AG04449 (cell line): Measurements from ENCODE around the gene GASK1B.

Source experiments
- CTCF ChIA-PET: fragments of 350-600 bp; formaldehyde crosslinking; extraction: SDS; loops from one replicate; lab custom pipeline; 2021; ENCODE audit warnings: antibody characterized with exemption; lab: Yijun Ruan, JAX
- POLR2A ChIA-PET: fragments of 400-600, 350-600 bp; formaldehyde crosslinking; extraction: SDS; loops from one replicate; lab custom pipeline; 2020; ENCODE audit warnings: antibody characterized with exemption, inconsistent platforms; lab: Yijun Ruan, JAX
- DNase-seq: peaks from one replicate; pipeline ENCODE4 v3.0.0-alpha.2; 2010; ENCODE audit warnings: low read depth, low spot score
- H3K4me3 ChIP-seq: 2 replicates; pipeline ENCODE4 v1.5.1; 2011; ENCODE audit warnings: low read depth, mild to moderate bottlenecking, control low read depth, low read length
- CTCF ChIP-seq: IDR thresholded peaks from one replicate; pipeline ENCODE4 v1.5.1; 2011; ENCODE audit warnings: mild to moderate bottlenecking, moderate library complexity, low read length, control low read depth, inconsistent platforms; ENCODE audit not compliant: insufficient read depth; ENCODE audit errors: missing control alignments

The GASK1B gene

GRCh38 chr4:158147151-158147550, 25.7 kb downstream of the GASK1B start:
- no peak overlapping the region for H3K4me3 ChIP-seq
- ChIA-PET POLR2A (no interaction called here), CTCF (interaction anchor here (1.4 kb wide), 1 partner anchor 25 kb away, joined by 4 read pairs; no protein-coding TSS in a partner anchor)
- no peak for DNase-seq
- TF ChIP-seq CTCF, result no peak

DNA sequence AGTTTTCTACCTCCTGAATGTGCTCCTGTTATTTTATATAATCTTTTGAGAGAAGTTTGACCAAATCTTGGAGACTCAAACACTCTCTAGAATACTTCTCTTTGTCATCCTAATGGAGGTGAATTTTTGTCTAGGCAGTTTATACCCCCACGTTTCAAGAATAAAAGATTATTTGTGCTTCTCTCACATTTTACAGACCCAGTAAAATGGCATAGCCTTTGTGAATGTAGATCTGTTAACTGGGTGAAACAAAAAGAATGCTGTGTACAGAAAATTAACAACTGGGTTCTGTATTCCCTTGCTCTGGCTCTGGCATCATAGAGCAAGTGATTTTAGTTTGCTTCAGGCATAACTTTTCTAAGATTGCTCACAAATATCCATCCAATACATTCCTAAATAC, 26.1 kb downstream of the GASK1B start:
- ChIA-PET POLR2A (no interaction called here), CTCF (no interaction called here)
- TF ChIP-seq CTCF, result no peak
- no peak for DNase-seq
- H3K4me3 ChIP-seq, result no peak overlapping the region

GRCh38 chr4:158139086-158139485, 33.7 kb downstream of the GASK1B start:
- ChIA-PET POLR2A (no interaction called here), CTCF (interaction anchor here (1.4 kb wide), 1 partner anchor 33 kb away, joined by 4 read pairs; no protein-coding TSS in a partner anchor)
- no peak for TF ChIP-seq CTCF
- no peak overlapping the region for H3K4me3 ChIP-seq
- no peak for DNase-seq

DNA sequence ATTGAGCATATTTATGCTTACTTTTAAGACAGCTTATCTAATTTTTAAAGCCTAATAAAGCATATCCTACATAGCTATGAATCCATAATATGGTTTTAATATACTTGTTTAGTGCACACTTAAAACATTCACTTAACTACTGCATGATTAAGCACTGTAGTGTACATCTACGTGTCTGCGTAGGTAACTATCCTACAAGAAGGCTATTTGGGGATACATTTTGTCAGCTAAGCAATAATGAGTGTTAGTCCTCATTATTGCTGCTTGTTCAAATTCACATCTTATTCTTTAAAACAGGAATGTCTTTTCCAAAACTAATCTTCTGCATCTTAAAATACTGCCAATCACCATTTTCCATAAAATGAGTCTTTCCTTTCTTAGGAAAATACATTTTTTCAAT, 38.6 kb downstream of the GASK1B start:
- TF ChIP-seq CTCF, result no peak
- CTCF ChIA-PET, result no interaction called here
- DNase-seq, result no peak
- POLR2A ChIA-PET, result no interaction called here
- no peak overlapping the region for H3K4me3 ChIP-seq

GRCh38 chr4:158133551-158133950, 39.3 kb downstream of the GASK1B start:
- ChIA-PET CTCF (no interaction called here), POLR2A (no interaction called here)
- no peak for DNase-seq
- no peak overlapping the region for H3K4me3 ChIP-seq
- no peak for TF ChIP-seq CTCF

DNA sequence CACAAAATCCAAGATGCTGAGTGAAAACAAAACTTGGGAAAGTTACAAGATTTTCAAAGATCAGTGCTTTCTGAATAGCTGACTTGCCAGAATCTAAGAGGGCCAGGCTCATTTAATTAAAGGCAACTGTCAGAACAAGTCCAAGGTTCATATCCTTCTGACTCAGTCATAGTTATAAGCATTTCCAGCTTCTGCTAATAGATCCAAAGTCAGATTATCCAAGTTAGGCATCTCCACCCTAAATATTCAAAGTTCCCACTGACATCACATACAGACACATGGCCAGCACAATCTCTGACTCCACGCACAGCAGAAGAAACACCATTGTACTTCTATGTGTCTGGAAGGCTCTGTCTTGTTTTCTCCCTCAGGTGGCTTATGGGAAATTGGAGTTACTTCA, 41.8 kb downstream of the GASK1B start:
- POLR2A ChIA-PET, result no interaction called here

More for the DNA sequence above, 41.8 kb downstream of the GASK1B start:
- H3K4me3 ChIP-seq, result no peak overlapping the region
- CTCF ChIA-PET, result interaction anchor here (1.7 kb wide), 1 partner anchor 41 kb away, joined by 5 read pairs; no protein-coding TSS in a partner anchor
- DNase-seq, result no peak
- TF ChIP-seq CTCF, result no peak
